Measurements from ENCODE around the gene CCSAP.
"Not testable (repeated sequence)": the region's sequence is repeated elsewhere in the genome, so short reads cannot be mapped to it uniquely, and the experiment has no call there.

CCSAP gene, protein sequence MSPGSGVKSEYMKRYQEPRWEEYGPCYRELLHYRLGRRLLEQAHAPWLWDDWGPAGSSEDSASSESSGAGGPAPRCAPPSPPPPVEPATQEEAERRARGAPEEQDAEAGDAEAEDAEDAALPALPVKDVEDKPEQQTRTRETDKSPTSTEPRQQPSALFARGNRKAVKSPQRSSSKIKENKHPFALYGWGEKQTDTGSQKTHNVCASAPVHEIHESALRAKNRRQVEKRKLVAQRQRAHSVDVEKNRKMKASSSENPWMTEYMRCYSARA

DNA sequence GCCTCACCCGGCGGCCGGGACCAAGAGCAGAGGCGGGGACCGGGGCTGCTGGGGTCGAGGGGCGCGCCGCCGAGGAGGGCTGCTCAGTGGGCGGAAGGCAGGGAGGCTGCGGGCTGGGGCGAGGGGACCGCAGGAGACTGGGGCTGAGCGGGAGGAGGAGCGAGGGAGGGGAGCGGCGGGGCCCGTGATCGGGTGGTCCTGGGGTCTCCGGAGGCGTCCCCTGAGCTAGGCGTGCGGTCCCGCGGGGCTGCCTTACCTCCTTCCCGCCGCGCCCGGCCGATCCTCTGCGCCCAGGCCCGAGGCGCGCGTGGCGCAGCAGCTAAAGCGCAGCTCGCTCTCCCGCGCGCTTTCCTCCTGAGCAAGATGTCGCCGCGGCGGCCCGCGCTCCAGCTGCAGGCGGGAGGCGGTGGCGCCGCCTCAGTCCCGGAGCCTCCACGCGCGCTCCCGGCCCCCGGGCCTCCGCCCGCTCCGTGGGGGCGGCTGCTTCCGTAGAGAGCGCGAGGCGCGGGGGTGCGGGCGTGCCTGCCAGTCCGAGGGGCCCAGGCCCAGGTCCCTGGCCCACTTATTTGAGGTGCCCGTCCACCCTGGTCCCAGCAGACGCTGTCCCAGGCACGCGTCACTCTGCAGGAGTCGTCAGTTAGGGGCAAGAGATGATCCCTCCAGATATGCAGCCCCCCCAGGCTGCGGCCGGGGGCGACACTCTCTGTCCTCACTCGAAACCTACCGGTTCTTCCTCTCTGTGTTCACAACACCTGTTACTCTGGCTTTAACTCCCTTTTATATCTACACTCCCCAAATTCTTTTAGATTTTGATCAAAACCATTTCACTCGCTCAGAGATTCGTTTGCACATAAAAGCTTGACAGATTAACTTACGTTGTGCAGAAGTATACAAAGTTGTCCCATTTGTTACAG lies at the start of gene CCSAP:
Gene CCSAP, minus strand, starts transcription at position 392 of the 914 bp plus-strand sequence. CDS start 582 bp downstream, outside the sequence.
- DNase-seq (ENCODE audit: low read depth in 2 of 2), result no peak

DNA sequence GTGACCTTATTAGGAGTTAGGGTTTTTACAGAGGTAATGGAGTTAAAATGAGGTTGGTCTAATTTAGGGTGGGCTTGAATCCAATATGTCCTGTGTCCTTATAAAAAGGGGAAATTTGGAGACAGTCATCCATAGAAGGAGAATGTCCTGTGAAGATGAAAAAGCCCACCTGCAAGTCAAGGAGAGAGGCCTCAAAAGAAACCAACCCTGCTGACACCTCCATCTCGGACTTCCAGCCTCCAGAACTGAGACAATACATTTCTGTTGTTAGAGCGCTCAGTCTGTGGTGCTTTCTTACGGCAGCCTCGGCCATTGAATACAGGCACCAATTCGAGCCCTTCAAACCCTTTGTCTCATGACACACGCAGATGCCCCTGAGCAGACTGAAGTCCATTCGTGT lies 47.3 kb upstream of the CCSAP start:
- no peak for DNase-seq (ENCODE audit: low read depth in 2 of 2)

DNA sequence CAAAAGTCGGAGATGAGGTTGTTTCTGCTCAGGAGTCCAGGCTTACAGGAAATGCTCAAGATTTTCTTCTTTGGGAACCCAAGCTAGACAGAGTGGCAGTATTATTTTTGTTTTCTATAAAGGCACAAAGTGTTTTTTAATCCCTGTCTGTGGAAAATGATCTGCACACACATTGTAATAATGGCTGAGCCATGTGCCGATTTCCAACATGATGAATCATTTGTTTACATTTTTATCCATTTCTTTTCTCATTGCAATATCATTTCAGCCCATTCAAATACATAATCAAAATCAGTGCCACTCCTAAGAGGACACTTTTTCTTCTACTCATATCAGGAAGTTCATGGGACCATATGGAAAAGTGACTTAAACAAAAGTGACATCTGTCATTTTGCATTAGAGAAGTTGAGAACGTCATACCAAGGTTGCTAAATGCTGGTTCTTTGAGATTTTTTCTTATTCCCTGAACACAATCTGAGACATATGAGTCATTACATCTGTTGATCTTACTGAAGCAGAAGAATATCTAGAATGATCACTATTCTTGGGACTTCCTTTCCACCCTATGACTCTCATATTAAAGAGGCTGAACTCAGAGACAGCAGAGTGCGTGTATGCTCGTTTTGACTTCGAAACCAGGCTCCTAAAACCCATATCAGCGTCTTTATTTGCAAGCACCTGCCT lies 46.2 kb upstream of the CCSAP start:
- DNase-seq (ENCODE audit: low read depth in 2 of 2), result no peak

DNA sequence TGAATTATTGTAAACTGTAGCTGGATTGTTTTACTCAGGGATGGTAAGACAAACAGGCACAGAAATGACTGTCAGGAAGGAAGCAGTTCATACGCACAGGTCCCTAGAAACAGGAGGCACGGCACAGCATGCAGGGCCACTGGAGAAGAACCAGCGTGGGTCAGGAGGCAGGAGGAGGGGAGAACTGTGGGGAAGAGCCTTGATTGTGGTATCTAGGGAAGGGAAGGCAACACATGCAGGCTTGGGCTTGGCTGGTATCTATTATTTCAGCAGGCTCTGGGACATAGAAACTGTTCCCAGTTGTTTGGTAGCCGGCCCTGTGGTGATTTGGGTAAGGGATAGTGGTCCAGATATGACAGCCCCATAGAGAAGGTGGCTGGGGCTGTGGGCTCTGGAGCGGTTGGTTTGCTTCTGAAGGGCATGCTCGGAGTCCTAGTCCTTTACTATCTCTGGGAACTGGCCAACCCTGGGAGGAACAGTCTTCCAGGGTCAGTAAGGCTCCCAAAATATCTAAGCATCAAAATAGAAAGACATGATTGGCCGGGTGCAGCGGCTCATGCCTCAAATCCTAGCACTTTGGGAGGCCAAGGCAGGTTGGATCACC lies 43.1 kb upstream of the CCSAP start:
- DNase-seq (ENCODE audit: low read depth in 2 of 2), result no peak

DNA sequence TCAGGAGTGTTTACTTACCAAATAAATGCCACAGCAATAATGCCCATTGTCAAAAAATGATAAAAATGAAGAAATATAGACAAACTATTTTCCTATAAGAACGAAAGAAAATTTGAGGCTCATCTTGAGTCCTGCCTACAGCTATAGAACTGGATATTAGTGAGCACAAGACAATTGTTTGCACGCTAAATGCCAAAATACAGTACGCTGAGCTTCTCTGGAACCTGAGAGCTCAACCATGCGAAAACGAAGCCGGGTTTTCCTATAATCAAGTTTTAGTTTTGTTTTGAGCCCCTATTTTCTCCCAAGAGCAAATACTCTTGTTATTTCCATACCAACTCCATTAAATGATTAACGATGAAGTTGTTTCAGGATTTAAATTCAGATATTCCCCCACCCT lies 42.0 kb upstream of the CCSAP start:
- DNase-seq (ENCODE audit: low read depth in 2 of 2), result no peak

DNA sequence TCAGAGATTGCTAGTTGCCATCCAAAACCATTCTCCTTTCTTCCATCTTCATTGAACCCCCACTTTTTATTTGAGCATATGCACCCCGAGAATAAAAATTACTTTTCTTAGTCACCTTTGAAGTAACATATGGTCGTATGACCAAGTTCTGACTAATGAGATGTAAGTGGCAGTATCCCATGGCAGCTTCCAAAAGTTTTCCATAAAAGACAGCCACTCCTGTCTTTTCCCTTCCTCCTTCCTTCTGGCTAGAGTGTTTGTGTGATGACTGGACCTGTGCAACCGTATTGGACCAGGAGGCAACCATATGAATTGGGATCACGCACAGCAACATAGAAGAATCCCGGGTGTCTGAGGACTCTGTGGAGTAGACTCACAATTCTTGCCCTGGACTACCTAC lies 41.1 kb upstream of the CCSAP start:
- no peak for DNase-seq (ENCODE audit: low read depth in 2 of 2)

DNA sequence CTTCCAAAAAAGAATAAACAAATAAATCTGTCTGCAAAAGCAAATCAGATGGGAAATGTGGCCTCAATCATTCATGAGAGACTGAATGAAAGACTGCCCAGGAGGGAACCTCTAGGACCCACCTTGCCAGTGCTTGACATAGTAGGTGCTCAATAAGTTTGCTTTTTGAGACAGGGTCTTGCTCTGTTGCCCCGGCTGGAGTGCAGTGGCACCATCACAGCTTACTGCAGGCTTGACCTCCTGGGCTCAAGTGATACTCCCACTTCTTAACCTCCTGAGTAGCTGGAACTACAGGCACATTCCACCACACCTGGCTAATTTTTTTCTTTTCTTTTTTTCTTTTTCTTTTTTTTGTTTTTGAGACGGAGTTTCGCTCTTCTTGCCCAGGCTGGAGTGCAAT lies 40.3 kb upstream of the CCSAP start:
- DNase-seq (ENCODE audit: low read depth in 2 of 2), result no peak

DNA sequence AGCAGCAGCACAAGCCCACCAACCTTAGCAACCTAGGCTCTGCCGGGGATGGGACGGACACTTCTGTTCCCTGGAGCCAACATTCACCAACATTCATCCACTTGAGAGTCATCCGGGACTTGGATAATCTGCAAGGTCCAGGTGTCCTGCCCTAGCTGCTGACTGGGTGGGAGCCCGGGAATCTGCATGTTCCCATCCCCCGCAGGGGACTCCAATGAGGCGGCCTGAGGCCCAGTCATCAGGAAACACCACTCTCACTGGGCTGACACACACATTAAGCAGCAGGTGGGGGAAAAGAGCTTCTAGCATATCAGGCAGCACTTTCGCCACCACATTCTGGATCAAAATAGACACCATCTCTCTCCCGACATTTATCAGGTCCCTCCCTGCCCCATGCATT lies 38.4 kb upstream of the CCSAP start:
- no peak for DNase-seq (ENCODE audit: low read depth in 2 of 2)

DNA sequence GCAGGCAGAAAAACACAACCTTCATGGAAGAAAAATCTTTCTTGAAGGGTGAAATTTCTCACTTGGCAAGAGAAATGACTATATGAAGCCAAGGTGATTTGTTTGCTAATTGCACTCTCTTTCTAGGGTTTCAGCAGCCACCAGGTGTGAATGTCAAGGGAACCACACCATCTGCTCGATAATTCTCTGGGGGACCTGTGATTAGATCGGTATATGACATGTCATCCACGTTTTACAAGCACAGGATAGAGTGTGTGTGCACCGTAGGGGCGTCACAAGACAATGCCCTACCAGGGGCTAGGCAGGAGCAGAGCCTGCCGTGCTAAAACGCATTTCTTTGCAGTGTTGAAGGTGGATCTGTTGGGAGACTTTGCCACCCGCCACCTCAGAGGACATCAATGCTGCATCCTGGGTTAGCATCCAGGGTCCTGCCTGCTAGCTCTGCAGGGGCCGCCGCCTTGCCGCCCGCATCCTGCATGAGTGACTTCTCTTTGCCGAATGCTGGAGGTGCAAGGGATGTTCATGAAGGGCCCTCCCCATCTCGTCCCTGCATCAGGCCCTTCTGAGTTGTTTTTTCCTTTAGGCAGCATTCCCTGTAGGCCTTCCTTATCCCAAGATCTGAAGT lies 37.8 kb upstream of the CCSAP start:
- no peak for DNase-seq (ENCODE audit: low read depth in 2 of 2)

DNA sequence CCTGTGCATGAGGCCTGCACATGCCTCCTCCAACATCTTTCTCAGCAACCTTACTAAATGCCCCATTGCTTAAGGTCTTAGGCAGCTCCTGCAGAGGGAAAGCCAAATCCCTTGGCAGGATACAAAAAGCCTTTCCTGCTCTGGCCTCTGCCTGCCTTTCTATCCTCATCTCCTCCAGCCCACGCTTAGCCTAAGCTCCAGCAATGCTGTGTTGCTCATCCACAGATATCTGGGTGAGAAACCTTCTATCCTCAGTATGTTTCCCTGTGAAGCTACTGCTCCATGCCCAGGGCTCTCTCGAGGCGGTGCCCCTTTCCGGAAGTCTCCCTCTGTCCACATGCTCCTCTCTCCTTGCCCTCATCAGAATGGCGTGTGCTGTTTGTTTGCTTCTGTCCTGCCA lies 37.0 kb upstream of the CCSAP start:
- no peak for DNase-seq (ENCODE audit: low read depth in 2 of 2)

DNA sequence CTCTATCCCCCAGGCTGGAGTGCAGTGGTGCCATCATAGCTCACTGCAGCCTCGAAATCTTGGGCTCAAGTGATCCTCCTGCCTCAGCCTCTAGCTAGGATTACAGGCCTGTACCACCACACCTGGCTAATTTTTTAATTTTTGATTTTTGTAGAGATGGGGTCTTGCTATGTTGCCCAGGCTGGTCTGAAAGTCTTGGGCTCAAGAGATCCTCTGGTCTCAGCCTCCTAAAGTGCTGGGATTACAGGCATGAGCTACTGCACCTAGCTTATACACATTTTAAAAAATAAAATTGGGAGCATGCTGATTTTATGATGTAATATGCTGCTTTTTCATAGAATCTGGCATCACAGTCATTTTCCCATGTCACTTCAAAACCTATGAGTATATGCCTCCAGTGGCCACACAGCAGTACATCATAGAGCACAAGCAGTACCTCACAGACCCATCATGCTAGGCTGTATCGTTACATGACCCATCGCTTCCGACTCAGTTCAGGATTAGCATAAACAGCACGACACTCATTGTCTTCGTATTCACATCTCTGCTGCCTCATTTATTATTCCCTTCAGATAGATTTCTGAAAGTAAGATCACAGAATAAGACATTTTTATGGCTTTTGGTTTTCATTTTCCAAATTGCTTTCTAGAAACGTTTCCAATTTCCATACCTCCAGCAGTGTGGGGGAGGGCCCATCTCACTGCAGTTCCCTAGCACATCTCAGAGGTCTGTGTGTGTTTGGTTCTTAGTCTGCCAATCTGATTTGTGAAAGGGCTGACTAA lies 35.9 kb upstream of the CCSAP start:
- no peak for DNase-seq (ENCODE audit: low read depth in 2 of 2)

DNA sequence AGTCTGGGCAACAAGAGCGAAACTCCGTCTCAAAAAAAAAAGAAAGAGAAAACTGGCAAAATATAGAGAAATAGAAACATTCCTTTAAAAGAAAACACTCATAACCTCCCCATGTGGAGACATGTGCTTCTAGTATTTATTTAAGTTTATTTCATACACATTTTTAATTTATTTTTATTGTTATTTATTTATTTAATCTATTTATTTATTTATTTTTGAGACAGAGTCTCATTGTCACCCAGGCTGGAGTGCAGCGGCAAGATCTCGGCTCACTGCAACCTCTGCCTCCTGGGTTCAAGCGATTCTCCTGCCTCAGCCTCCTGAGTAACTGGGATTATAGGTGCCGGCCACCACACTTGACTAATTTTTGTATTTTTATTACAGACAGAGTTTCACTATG lies 35.2 kb upstream of the CCSAP start:
- not testable (repeated sequence) for DNase-seq (ENCODE audit: low read depth in 2 of 2)

DNA sequence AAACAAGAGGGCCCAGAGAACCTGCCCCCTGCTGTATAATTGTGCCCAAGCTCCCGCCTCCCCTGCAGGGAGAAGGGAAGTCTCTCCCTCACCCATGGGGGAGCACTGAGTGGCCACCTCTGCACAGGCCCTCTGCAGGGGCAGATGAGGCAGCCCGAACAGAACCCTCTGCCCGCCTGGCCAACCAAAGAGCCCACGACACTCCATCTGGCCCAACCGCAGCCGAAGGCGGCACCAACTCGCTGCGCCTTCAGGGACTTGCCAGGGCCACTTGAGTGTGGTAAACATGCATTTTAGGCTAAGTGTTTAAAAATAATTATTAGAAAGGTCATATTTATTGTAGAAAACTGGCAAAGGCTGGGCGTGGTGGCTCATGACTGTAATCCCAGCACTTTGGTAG lies 34.6 kb upstream of the CCSAP start:
- DNase-seq (ENCODE audit: low read depth in 2 of 2), result no peak

DNA sequence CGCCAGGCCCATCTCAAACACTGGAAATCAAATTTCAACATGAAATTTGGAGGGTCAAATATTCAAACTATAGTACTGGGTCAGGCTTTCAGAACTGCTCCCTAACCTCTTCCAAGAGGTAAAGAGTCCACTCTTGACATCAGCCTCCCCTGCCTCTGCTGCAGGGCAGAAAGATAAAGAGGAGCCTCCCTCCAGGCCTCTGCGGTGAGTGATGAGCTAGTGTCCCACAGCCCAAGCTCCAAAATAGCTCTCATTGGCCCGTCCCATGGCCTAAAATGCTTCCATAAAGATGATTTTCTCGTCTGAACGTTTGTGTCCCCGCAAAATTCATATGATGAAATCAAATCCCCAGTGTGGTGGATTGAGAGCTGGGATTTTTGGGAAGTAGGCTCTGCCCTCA lies 33.7 kb upstream of the CCSAP start:
- no peak for DNase-seq (ENCODE audit: low read depth in 2 of 2)

DNA sequence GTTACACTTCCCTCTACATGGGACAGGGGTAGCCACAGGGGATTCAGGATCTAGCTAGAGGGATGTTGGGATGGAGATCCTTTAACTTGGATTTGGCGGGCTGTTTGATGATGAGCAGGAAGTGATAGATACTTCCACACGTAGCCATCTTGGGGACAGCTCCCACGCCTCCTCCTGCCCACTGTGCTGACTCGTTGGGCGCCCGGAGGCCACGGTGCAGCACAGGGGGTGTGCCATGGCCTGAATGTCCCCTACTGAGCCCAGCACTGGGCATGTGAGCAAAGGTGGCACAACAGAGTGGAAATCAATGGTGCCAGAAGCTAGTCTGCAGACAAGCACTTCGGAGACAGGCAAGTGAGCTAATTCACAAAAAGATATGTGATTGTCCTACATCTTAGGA lies 31.6 kb upstream of the CCSAP start:
- DNase-seq (ENCODE audit: low read depth in 2 of 2), result no peak

DNA sequence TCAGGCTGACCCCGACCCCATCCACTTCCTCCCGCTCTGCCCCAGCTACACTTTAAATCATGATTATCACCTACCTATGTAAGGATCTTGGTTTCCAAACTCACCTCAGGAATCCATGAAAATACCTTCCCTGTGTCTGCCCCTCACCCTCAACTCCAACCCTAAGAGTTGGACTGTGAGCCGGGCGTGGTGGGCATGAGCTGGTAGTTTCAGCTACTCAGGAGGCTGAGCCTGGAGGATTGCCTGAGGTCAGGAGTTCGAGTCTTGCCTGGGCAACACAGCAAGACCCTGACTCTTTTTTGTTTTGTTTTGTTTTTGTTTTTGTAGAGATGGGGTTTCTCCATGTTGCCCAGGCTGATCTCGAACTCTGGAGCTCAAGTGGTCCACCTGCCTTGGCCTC lies 30.5 kb upstream of the CCSAP start:
- DNase-seq (ENCODE audit: low read depth in 2 of 2), result no peak

DNA sequence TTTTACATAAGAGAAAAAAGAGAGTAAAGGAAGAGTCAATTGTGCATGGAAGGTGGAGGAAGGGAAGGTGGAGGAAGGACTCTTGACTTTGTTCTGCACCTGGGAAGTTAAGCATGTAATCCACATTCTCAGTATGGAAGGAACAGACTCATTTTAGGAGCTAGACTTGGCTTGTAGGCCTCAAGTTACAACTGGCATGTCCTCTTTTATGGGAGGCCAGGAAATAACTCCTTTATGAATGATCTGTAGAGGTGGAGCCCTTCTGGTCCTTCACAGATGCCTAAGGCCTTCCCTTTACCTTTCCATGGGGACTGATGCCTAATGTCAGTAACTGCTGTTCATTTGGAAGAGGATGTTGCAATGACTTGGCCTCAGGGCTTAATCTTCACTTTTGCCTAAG lies 29.4 kb upstream of the CCSAP start:
- DNase-seq (ENCODE audit: low read depth in 2 of 2), result no peak

DNA sequence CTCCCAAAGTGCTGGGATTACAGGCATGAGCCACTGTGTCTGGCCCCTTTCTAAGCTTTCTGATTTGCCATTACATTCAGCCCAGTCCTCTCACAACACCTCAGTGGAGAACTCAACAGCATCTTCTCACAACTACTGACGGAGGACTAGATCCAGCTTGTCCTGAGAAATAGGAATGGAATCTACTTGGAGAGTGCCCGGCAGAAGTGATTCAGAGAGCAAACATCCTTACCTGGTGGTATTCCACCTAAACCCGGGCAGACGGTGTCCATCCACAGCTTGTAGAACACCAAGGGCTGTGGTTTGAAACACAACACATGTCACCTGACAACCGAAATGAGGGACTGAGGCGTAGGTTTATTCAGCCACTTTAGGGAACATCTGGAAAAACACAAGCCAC lies 28.8 kb upstream of the CCSAP start:
- no peak for DNase-seq (ENCODE audit: low read depth in 2 of 2)

DNA sequence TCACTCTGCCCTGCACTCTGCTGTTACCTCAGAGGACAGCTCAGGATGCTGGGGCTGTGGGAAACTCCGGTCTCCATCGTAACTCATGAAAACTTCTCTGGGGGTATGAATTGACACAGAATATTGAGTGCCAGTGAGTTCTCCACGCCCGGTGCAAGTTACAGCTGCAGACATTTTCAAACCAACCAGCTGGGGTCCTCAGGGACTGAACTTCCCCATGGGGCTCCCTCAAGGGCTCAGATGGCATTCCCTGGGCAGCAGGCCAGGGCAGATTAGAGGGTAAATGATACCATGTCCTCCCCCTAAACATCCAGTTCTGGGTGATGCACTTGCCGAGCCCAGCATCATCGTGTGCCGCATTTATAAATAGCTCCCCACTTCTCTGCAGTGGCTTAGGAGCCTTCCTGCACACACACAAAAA lies 27.8 kb upstream of the CCSAP start:
- DNase-seq (ENCODE audit: low read depth in 2 of 2), result no peak

DNA sequence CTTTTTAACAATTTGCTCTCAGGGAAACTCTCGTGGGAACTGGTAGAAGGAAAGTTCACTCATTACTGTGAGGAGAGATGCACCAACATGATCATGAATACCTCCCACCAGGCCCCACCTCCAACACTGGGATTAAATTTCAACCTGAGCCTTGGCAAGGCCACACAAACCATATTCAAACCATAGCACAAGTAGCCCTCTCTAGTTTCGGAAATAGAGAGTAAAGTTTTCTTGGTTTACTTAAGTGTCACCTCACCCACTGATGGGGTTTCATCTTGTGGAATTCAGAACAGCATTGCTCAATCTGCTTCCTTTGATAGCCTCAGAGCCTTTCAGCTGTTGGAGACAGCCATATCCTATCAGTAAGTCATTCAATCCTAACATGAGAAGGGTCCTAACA lies 25.5 kb upstream of the CCSAP start:
- DNase-seq (ENCODE audit: low read depth in 2 of 2), result no peak

DNA sequence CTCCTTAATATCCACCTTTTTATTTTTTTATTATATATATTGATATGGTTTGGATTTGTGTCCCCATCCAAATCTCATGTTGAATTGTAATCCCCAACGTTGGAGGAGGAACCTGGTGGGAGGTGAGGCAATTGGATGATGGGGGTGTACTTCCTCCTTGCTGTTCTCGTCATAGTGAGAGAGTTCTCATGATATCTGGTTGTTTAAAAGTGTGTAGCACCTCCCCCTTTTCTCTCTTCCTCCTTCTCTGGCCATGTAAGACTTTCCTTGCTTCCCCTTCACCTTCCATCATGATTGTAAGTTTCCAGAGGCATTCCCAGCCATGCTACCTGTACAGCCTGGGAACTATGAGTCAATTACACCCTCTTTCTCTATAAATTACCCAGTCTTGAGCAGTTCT lies 22.7 kb upstream of the CCSAP start:
- DNase-seq (ENCODE audit: low read depth in 2 of 2), result no peak
